GM19239 (cell line): ENCODE data around the gene C3orf62.

Experiments
- DNase-seq: peaks from one replicate; pipeline ENCODE4 v3.0.0; 2011; ENCODE audit warnings: low spot score; ENCODE audit not compliant: insufficient read length
- FAIRE-seq: peaks from 2 replicates; lab custom pipeline; 2011; peaks lifted over from hg19 to GRCh38; lab: Jason Lieb, UNC

Gene C3orf62

DNA sequence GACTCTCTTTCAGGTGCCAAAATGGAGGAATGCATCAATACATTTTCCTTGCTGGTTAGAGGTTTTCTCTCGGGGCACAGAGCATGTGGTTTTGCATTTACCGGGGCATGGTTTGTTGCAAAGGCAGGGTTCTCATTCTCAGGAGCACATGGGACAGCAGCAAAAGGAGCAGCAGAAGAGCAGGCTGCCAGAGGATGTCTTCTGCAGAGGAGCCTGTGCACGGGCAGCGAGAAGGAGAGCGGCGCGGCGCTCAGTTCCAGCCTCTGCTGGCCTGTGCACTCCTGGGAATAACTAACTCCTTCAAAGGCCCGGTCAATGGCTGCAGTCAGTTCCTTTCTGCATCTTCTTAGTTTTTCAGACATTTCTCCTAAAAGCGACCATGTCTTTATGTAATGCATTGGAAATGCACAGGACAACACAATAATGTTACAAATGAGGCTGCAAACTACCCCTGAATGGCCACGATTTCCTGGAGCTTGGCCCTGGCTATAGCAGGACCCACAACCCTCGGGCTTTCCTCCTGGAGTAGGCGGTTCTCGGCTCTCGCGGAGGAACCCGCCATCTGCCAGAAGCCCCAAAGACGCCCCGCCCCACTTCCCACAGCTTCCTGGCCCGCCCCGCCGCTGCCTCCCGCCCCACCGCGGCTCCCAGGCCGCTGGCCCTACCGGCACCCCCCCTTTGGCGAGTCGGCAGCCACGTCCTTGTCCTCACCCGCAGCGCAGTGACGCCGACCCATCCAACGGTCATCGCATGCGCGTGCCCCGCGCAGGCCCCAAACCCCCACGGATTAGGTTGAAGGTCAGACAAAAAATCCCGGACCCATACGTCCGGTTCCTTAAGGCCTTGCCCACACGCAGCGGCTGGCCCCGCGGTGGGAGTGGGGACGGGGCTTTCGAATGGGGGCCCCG, at the start of gene C3orf62:
Gene C3orf62 (minus strand): TSS at position 758 of the 908 bp plus-strand sequence. CDS start 360 bp downstream, at position 398.
- DNase-seq (peak; percentile 73), FAIRE-seq (peak; percentile 72)

DNA sequence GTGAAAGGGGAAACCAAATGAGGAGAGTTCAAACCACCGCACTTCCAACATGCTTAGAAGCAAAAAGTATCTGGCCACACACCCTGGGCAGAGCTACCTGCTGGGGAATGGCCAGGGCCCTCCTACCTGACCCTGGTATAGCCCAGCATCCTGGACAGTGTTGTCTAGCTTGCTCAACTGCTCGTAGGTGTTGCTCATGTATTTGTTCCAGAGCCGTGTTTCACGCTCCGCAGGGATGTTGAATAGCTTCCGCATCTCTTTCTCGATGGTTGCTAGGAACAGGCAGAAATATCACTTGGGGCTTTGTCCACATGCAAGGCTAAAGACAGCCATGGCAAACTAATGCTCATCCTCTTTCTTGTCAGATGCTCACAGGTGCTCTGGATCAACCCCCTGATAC, 47.7 kb upstream of the C3orf62 start:
- FAIRE-seq = no peak
- DNase-seq = no peak

- no peak for FAIRE-seq
- DNase-seq = no peak
Measured at GRCh38 chr3:49316696-49317457, 39.8 kb upstream of the C3orf62 start.

DNA sequence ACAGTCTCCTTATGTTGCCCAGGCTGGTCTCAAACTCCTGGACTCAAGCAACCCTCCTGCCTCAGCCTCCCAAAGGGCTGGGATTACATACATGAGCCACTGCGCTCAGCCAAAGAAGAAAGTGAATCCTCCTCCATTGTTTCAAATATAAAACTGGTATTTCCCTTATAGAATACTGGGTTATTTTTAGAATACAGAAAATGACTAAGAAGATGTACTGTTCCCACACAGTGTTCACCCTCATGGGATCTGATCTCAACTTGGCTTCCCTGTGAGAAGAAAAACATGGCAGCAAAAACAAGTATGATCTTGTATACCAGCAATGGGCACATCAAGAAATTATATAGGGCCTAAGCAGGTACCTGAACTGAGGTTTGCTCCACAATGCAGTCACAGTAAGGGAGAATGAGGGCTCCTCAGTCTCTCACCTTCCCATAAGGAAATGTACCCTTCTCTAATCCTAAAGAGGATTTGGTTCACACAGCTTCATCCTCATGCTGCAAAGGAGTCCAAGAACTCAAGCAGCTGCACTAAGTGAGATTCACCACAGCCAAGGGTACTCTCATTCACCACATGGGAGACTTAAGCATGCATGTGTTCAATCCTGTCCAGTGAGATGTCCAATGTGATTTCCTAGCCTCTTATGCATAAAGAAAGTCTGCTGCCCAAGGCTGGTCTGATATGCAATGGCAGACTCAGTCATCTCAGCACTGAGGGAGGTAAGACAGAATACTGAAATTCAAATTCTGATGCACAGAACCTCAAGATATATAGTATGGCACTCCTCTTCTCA, 37.1 kb upstream of the C3orf62 start:
- no peak for DNase-seq
- FAIRE-seq = no peak

- no peak for FAIRE-seq
- no peak for DNase-seq
Measured at GRCh38 chr3:49311283-49311682, 34.3 kb upstream of the C3orf62 start.

DNA sequence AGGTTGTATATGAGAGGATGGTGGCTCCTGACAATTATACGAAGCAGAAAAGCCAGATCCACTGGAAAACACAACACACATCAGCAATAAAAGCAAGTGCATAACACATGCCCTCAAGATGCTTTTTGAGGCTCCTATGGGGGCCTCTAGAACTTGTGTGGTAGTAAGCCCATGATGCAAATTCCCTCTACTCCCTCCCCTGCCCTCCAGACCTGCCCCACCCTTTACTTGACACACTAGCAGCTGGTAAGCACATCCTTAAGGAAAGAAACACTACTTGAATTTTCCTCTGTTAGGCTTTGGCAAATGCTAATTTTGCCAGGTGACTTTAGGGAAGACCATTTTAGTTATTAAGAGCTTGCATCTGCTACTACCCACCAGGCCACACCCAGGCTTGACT, 33.6 kb upstream of the C3orf62 start:
- FAIRE-seq = no peak

DNA sequence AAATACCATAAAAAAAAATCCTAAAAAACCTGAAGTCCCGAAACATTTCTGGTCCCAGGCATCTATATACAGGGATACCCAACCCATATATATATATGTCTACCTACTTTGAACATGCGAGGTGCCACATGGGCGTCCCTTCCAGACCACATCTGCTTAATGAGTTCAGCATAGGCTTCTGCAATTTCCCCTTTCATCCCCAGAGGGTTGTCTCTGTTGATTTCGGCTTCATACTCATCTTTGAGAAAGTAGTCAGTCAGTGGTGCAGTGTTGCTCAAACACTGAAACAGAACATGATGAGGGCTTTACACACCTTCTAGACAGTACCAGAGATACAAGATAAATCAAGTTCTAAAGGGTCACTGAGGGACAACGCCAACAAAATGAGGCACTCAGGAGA, 28.6 kb upstream of the C3orf62 start:
- no peak for DNase-seq
- FAIRE-seq = peak; percentile 18

More for the DNA sequence above, 33.6 kb upstream of the C3orf62 start:
- no peak for DNase-seq

- no peak for DNase-seq
- FAIRE-seq = no peak
Measured at GRCh38 chr3:49302613-49303012, 25.6 kb upstream of the C3orf62 start.

DNA sequence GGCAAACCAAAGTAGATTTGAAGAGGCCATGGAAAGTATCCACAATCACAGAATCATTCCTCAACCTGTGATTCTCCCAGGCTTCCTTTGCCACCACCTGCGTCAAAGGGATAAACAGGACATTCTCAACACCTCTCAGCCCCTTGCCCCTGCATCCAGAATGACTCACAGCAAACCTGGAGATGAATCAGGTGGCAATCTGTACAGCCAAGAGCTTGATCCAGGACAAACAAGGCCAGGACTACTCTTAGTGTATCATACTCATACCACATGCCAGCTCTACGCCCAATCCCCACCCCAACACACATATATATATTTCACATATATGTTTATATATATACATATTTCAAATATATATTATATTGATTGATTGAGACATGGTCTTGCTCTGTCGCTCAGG, 23.6 kb upstream of the C3orf62 start:
- no peak for FAIRE-seq
- no peak for DNase-seq

DNA sequence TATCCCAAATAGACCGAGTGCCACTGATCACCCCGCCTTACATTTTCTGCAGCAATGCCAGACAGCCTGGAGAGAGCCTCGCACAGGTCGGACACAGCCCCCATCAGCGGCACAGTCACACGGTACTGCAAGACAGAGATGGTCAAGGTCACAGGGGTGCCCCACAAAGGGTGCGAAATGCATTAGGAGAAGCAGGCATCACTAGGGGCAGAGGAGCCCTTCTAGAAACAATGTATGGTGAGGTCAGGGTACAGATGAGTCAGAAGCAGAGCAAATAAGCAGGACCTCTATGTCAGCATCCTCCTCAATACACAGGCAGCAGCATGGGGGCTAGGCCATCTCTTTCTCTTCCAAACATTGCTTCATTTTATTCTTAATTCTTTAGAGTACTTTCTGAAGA, 21.5 kb upstream of the C3orf62 start:
- FAIRE-seq = no peak

GRCh38 chr3:49296781-49297411, 19.9 kb upstream of the C3orf62 start:
- no peak for FAIRE-seq
- DNase-seq = no peak

More for the DNA sequence above, 21.5 kb upstream of the C3orf62 start:
- no peak for DNase-seq

DNA sequence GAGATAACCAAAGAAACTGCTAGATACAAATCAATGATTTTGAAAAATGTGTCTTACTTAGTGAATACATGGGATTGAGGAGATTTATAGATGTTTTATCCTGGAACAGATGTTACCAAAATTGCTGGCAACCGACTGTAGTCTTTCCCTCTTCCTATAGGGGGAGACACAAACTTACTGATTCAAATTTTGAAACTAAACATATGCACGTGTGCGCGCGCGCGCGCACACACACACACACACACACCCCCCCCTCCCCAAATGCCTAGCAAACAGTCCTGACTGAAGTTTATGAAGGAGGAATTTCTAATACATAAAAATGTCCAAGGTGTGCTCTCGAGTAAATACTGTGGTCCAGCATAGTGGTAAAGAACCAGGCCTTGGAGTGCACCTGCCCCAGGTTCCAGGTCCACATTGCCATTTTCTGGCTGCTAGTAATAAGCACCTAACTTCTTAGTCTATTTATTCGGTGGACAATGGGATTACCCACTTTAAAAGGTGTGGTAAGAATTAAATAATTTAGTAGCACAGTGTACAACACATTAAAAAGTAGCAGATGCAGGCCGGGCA, 18.5 kb upstream of the C3orf62 start:
- DNase-seq (no peak), FAIRE-seq (peak; percentile 74)

- no peak for FAIRE-seq
- DNase-seq = no peak
Measured at GRCh38 chr3:49294343-49294742, 17.3 kb upstream of the C3orf62 start.

- FAIRE-seq = no peak
- DNase-seq = no peak
Measured at GRCh38 chr3:49283997-49284396, 7.0 kb upstream of the C3orf62 start.

DNA sequence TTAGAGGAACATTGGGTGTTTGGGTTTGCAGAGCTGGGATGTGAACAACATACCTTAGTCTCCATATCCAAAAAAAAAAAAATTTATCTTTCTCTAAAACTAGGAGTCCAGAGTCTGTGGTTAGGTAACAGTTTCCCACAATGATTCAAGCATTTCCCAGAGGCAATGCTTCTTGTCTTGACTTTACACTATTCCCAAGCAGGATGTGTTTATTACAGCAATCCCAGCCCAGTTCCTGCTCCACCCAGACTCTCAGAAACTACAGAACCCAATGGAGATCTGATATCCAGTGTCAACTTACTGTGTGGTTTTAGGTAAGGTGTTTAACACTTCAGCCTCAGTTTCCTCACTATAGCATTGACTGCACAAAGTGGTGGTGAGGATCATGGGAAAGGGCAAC, 2.3 kb upstream of the C3orf62 start:
- DNase-seq (no peak), FAIRE-seq (no peak)

- DNase-seq (no peak), FAIRE-seq (no peak)
Measured at GRCh38 chr3:49278548-49278947, 1.5 kb upstream of the C3orf62 start.

GRCh38 chr3:49277383-49277775, 347 bp upstream of the C3orf62 start:
- DNase-seq (no peak), FAIRE-seq (peak; percentile 69)

- DNase-seq (no peak), FAIRE-seq (no peak)
Measured at GRCh38 chr3:49273825-49274532, 3.1 kb downstream of the C3orf62 start.

- no peak for DNase-seq
- FAIRE-seq = no peak
Measured at GRCh38 chr3:49271047-49271446, 6.0 kb downstream of the C3orf62 start.
